Left lung (tissue), 10 donors: ENCODE data around the gene IPO9. TPM values are rescaled to one million over a fixed set of nuclear protein-coding genes. Genes with fewer than 3 reads are reported as not detected.

Experiments used
- ATAC-seq: fragments of 200-7000 bp; cut with Tn5 transposase; one replicate; pipeline ENCODE4 v1.9.1; 2020; ENCODE audit warnings: moderate library complexity
- DNase-seq, 4 donors: peaks; one replicate each; pipeline ENCODE4 v3.0.0-alpha.2; 2013 to 2020
- H3K27ac ChIP-seq, 2 donors: fragments of 200-600 bp; sonication (generic) in 1 of 2; one replicate each; pipeline versions ENCODE4 v1.5.0 to v1.8.0; 2020 to 2021
- H3K27me3 ChIP-seq, 2 donors: fragments of 200-600 bp; sonication (generic) in 1 of 2; one replicate each; pipeline versions ENCODE4 v1.5.0 to v1.8.0; 2020 to 2021
- H3K36me3 ChIP-seq, 2 donors: fragments of 200-600 bp; sonication (generic) in 1 of 2; one replicate each; pipeline versions ENCODE4 v1.5.0 to v1.8.0; 2020 to 2021
- H3K4me1 ChIP-seq, 2 donors: fragments of 200-600 bp; one replicate each; pipeline ENCODE4 v1.8.0; 2021
- H3K4me3 ChIP-seq, 2 donors: fragments of 200-600 bp; sonication (generic) in 1 of 2; one replicate each; pipeline versions ENCODE4 v1.5.0 to v1.8.0; 2020 to 2021; ENCODE audit warnings: mild to moderate bottlenecking in 1 of 2
- H3K9me3 ChIP-seq, 2 donors: fragments of 200-600 bp; sonication (generic) in 1 of 2; one replicate each; pipeline versions ENCODE4 v1.5.0 to v1.8.0; 2020 to 2021
- CTCF ChIP-seq, 2 donors: fragments of 200-600 bp; sonication (generic) in 1 of 2; IDR thresholded peaks; one replicate each; pipeline versions ENCODE4 v1.5.0 to v1.8.0; 2021; ENCODE audit warnings: antibody characterized with exemption in 2 of 2
- intact Hi-C, 2 donors: fragments of 100-400 bp; cut with DNase I; formaldehyde crosslinking; loops; one replicate each; pipeline versions ENCODE4 v1.11.2 to v1.14.2; 2022
- polyA plus RNA-seq, 6 donors: library from polyadenylated mRNA; unstranded; fragments of 120-200 nt; gene quantifications; one replicate each; pipeline ENCODE4 v1.2.1, GENCODE V29; 2013; ENCODE audit not compliant: insufficient read length in 6 of 6
- total RNA-seq, 2 donors: library from RNA; stranded (reverse); fragmentation: NEBNext Ultra II Directional; extraction: Animal tissue kit (Norgen Biotek cat#: 25700); gene quantifications; one replicate each; pipeline ENCODE4 v1.2.1, GENCODE V29; 2021
- donor health status: DM: no; HTN: yes; CAD: no.
- donor health status: DM: no; HTN: no; CAD: no.

The IPO9 gene
- total and polyA plus RNA-seq, 8 donors: 49.3 to 94.0 (median 84.4) TPM

DNA sequence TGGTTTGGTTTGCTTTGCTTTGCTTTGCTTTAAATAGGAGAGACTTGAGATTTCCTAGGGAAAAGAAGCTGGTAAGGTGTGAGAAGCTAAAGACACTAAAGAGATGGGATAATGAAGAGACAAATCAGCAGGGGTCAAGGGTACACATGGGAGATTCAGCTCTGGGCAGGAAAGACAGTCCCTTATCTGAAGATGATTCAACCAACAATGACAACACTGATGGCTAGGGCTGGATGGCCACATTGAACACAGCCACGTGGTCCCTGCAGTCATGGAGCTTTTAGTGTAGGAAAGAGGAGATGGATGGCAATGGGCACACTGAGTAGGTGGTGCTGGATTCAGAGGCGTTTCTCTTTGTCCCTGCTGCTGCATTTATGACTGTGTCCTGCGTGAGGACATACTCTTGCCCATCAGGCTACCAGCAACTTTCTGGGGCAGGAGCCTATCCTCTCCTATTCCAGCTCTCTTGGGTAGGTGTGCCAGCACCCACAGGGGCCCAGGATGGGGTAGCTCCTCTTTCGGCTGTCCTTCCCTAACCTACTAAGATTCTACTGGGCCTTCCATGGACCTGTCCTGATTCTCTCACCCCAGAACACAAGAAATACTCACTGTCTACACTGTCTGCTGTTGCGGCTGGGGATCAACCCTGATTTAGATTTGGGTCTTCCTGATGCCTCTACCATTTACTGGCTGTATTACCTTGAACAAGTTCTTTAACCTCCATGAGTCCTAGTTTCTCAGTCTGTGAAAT, 58.3 kb downstream of the IPO9 start:
- no peak overlapping the region for H3K27ac ChIP-seq
- H3K4me3 ChIP-seq: no peak overlapping the region
- ATAC-seq: no peak
- peaks cover 0 to 46% of the 10 kb centered on the region in 2 donors for H3K27me3 ChIP-seq
- intact Hi-C loops: loop anchor here in 1 of 2 donors (10.0 kb wide), 1 partner anchor 88 kb away; no protein-coding TSS in a partner anchor
- no peak for DNase-seq
- TF ChIP-seq CTCF (IDR thresholded peaks at IDR 0.05): no peak
- H3K36me3 ChIP-seq: no peaks in the 10 kb centered on the region
- H3K4me1 ChIP-seq: peaks cover 21 to 46% of the 10 kb centered on the region in 2 donors
- H3K9me3 ChIP-seq: no peaks in the 10 kb centered on the region

DNA sequence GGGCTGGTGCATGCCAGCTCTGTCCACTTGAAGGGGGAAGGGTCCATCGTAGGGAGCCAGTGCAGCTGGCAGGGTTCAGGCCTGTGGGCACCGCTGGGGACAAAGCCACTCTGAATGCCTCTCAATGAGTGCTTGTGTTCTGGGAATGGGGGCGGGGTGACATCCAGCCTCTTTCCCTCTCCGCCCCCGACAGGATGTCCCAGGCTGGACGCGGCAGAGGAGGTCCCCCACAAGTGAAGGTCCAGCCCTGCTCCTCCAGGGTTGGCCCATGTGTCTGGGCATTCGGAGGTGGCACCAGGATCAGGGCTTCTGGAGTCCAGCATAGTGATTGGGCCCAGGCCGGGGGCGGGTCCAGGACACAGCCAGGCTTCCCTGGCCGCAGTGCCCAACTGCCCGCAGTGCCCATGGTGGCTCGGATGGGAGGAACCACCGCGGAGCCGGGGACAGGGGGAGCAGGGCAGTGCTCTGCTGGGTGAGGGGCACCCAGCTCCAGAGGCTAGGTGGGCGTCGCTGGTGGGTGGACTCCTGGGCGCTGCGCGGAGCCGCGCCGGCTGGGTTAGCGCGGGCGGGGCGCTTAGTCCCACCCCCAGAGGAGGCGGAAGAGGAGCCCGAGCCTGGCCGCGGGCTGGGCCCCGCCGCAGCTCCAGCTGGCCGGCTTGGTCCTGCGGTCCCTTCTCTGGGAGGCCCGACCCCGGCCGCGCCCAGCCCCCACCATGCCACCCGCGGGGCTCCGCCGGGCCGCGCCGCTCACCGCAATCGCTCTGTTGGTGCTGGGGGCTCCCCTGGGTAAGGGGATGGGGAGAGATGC, 59.5 kb downstream of the IPO9 start, which contains the start of gene SHISA4:
TSS of gene SHISA4 (plus strand) at position 617 of the 808 bp plus-strand sequence. CDS start at position 714, 97 bp downstream.
- peak within 1 kb of the TSS; percentile 18 to 56 for H3K27ac ChIP-seq
- intact Hi-C loops: loop anchor here in 1 of 2 donors (10.0 kb wide), 1 partner anchor 86 kb away; no protein-coding TSS in a partner anchor

GRCh38 chr1:201889090-201889968, 60.4 kb downstream of the IPO9 start:
- Histone ChIP-seq H3K4me3 (peak overlapping the region; percentile 69 to 70), H3K9me3 (no peaks in the 10 kb centered on the region), H3K27ac (peak overlapping the region in 1 of 2 donors; percentile 18), H3K36me3 (no peaks in the 10 kb centered on the region), H3K4me1 (peaks cover 21 to 26% of the 10 kb centered on the region in 2 donors), H3K27me3 (peaks cover 0 to 46% of the 10 kb centered on the region in 2 donors)
- DNase-seq (peak in 1 of 4 donors; percentile 80), ATAC-seq (no peak)
- no peak for TF ChIP-seq CTCF (IDR thresholded peaks at IDR 0.05)
- intact Hi-C loops: loop anchor here in 1 of 2 donors (10.0 kb wide), 1 partner anchor 85 kb away; no protein-coding TSS in a partner anchor

More for the DNA sequence above, 59.5 kb downstream of the IPO9 start, which contains the start of gene SHISA4:
- TF ChIP-seq CTCF (IDR thresholded peaks at IDR 0.05): no peak
- Histone ChIP-seq H3K4me3 (peak within 1 kb of the TSS; percentile 69 to 70), H3K9me3 (no peaks in the 10 kb centered on the region), H3K36me3 (no peaks in the 10 kb centered on the region), H3K27me3 (peaks cover 0 to 46% of the 10 kb centered on the region in 2 donors), H3K4me1 (peaks cover 21 to 34% of the 10 kb centered on the region in 2 donors)
- DNase-seq: peak; percentile 56 to 93 (median 71)
- ATAC-seq: peak; percentile 92

DNA sequence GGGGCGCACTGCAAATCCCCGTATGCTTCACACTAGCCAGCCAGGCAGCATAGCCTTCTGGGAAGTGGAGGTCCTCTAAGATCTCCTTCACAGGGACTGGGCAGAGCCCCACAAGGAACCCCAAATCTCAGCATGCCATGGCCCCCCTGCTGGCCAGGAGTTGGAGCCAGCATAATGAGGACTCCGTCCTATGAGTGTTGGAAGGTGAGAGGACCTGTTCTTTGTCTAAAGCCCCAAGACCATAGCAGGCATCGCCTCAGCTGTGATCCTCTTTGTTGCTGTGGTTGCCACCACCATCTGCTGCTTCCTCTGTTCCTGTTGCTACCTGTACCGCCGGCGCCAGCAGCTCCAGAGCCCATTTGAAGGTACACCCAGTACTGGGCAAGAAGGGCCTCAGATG, 61.3 kb downstream of the IPO9 start:
- no peak for ATAC-seq
- no peak for TF ChIP-seq CTCF (IDR thresholded peaks at IDR 0.05)
- H3K4me1 ChIP-seq: peaks cover 20 to 21% of the 10 kb centered on the region in 2 donors
- DNase-seq: no peak
- no peaks in the 10 kb centered on the region for H3K9me3 ChIP-seq
- intact Hi-C loops: no loop called here
- peaks cover 0 to 46% of the 10 kb centered on the region in 2 donors for H3K27me3 ChIP-seq
- H3K4me3 ChIP-seq: no peak overlapping the region
- H3K36me3 ChIP-seq: no peaks in the 10 kb centered on the region
- no peak overlapping the region for H3K27ac ChIP-seq
